NCI-H146 treated with DMSO at 0.1 percent for 48 hours (cell line): ENCODE results near the gene S1PR1.
"Not testable (repeated sequence)": the region's sequence is repeated elsewhere in the genome, so short reads cannot be mapped to it uniquely, and the experiment has no call there.

ENCODE experiments used
- DNase-seq: peaks from one replicate; lab custom pipeline; 2025; ENCODE audit not compliant: unreplicated experiment; lab: John Stamatoyannopoulos, UW

S1PR1 gene

DNA sequence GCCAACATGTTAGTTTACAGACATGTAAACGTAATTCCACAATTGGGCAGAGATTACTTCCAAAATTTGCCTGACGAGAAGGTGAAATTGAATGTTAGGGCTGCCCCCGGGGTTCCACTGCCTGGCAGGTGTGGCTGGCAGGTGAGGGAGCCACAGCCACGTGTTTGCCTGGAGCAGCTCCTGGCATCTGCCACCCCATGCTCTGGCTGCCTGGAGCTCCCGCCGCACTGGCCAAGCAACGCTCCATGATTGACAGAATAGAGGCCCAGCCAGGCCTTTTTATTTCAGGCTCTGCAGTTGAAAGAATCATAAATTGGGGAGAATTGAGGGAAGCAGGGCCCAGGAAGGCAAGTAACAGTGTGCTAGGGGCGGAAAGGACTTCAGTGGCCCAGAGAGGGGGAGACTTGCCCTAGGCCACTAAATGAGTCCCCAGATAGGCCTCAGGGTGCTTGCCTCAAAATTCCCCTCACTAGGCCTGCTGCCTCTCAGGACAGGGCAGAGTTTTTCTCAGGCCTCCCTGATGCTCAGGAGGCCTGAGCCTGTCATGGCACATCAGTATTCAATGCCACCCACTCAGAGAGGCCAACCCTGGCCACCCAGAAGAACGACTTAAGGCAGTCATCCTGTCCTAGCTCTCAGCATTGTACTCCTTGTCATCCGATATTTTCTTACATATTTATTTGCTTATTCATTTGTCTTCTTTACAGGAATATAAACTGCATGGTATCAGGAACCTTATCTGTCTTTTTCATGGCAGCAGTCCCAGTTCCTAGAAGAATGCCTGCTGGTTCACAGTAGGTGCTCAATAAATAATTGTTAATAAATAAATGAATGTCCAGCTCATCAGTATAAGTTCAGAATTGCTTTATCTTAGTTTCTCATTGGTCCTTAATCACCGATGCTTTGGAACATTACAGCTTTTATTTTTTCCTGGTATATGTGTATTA, 16.6 kb upstream of the S1PR1 start:
- DNase-seq: no peak

DNA sequence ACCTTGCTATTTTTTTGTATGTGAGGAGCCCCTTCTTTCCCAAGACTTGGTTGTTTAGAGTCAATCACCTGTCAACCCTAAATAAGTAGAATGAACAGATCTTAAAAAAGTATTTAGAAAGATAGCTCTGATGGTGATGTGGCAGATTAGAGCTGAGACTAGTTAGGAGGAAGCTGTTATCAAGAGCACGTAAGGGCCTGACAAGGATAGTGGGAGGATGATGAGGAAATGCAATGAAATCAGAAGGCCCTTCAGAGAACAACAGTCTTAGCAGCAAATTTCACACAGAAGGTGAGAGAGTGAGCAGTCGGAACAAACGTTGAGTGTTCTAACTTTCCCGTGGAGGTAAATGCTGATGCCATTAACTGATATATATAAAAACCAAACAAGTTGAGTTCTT, 15.9 kb upstream of the S1PR1 start:
- no peak for DNase-seq

DNA sequence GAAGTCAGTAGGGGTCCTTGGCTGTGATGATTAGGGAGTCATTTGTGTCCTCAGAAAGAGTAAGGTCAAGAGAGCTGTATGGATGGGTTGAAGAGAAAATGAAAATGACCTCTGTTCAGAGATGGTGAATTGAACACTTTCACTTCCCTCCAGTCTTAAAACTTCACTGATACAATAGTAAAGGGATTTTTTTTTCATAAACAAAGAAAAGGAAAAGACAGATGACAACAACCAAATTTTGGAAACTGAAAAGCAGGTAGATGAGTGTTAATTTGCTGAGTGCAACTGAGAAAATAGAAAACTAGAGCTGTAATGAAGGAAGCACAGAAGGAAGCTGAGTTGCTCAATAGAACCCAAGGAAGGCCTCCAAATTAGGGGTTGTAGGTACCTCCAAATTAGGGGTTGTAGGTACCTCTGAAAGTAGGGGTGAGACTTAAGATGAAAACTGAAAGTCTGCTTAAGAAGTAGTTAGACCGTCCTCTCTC, 14.8 kb upstream of the S1PR1 start:
- DNase-seq: no peak

DNA sequence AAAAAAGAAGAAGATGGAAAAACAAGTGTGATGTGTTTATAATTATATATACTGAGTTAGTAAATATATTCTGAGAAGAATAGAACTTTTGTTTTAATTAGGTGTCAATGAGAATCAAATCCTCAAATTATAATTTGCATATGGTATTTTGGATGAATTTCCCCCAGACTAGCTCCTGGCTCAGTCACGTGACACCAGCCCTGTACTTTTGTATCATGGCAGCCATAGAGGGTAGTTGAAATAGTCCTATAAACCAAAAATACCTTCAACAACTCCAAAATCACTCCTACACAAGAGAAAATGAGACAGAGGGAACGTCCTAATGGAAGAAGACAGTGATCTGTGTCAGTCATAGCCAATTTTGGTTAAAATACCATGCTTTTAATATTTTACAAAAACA, 9.0 kb upstream of the S1PR1 start:
- DNase-seq: no peak

DNA sequence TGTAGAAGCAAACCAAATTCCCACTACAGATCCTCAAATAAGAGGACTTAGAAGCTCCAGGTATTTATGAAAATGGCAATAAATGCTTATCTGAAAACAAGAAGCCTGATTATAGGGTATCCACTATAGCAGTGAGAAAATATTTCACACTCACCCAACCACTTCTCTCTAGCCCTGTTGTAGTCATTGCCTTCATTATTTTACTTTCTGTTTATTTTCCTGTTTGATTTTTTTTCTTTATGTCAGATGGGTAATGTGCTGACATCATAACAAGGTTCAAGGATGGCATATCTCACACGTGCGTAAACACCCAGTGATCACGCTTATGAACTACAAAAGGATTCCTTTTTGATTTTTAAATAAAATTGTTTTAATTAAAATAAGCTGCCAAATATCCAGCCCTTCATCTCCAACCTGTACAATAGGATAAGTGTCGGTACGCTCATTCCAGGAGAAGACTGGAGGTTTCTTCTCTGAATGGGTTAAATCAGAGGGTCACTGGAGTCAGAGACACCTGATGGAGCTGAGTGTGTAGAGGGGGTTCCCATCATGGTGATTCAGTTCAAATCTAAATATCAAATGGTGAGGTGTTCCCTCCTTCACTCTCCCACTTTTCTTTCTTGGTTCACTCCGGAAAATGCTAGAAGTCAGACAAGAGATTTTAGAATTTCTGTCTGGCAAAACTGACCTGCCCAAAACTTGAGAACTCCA, 8.2 kb upstream of the S1PR1 start:
- no peak for DNase-seq

DNA sequence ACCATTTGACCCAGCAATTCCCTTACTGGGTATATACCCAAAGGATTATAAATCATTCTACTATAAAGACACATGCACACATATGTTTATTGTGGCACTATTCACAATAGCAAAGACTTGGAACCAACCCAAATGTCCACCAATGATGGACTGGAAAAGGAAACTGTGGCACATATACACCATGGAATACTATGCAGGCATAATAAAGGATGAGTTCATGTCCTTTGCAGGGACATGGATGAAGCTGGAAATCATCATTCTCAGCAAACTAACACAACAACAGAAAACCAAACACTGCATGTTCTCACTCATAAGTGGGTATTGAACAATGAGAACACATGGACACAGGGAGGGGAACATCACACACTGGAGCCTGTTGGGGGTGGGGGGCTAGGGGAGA, 4.6 kb upstream of the S1PR1 start:
- not testable (repeated sequence) for DNase-seq

DNA sequence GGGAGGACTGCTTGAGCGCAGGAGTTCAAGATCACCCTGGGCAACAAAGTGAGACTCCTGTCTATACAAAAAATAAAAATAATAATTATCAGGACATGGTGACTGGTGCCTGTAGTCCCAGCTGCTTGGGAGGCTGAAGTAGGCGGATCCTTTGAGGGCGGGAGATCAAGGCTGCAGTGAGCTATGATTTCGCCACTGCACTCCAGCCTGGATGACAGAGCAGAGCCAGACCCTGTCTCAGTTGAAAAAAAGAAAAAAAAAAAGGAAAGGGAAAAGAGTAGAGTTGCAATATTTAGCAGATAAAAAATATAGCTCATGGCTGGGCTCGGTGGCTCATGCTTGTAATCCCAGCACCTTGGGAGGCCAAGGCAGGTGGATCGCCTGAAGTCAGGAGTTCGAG, 3.3 kb upstream of the S1PR1 start:
- no peak for DNase-seq

DNA sequence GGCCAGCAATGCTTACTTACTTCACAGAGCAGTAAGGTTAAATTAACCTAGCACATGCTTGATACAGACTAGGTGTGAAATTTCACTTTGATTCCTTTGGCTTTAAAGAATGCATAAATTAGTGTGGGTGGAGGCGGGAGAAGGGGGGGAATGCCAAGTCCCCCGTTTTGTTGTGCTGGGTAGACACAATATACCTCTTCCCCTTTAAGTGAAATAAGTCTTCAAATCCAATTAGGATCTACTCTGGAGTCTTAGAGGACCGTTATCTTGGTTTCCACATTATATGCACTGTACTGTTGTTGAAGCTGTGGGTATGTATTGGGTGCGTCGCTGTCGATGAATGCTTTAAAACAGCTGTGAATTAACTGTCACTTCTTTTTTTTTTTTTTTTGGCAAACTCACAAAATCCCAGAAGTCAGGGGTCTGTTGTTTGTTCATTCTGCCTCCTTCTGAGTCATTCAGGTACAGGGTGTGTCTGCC, 1.6 kb upstream of the S1PR1 start:
- no peak for DNase-seq

DNA sequence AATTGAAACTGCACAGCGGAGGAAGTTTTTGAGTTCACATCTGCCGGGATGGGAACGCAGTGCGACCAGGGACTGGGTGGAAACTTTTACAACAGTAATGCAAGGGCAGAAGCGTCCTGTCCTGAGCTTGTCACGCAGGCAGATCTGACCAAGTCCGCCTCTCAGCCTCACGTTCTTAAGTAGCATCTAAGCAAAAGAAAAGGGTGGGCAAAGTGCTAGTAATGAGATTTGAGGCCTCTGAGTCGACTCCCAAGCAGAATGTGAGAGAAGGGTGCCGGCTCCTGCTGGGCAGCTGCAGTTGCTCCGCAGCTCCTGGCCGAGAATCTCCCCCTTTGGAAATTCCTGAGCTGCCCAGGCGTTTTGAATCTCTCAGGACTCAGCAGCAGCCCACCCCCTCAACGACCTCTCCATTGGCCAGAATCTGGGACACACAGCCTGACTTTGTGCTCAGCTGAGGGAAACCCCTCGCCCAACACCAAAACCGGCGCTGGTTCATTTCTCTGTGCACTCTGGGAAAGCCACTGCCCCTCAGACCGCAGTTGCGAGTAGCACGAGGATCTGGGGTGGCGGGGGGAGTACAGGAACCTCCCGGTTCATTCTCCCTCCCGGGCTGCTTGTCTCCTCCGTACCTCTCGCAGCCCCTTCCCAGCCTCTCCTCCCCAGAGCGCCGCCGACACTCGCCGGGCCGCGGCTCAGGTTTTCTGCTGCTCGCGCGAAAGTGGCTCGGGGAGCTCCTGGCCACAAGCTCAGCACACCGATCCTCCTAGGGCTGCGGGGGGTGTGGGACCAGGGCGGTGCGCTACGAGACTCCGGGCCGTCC, 913 bp upstream of the S1PR1 start:
- DNase-seq: no peak

DNA sequence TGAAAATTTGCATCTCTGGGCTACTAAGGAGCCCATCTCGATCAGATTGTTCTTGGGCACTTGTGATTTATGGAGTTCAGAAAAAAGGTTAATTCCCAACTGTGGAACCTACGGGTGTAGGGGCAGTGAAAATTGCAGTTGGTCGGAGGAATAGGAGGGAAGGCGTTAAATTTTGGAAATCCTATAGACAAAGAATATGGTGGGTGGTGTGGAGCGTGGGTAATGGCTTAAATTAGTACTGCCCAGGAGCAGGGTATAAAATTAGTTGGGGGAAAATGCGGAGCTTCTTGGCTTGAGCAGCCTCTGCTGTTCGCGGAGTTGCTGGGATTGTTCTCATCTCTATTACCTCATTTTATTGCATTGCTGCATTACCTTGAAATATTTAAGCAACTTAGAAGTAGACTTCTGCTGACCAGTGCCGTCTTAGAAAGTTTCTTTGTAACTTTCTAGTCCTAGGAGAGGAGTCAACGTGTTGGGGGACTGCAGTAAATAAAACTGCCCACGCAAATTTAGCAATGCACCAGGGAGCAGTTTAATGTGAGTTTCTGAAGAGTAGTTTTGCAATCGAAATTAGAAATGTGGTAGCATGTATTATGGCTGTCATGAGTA, 514 bp downstream of the S1PR1 start:
- no peak for DNase-seq

DNA sequence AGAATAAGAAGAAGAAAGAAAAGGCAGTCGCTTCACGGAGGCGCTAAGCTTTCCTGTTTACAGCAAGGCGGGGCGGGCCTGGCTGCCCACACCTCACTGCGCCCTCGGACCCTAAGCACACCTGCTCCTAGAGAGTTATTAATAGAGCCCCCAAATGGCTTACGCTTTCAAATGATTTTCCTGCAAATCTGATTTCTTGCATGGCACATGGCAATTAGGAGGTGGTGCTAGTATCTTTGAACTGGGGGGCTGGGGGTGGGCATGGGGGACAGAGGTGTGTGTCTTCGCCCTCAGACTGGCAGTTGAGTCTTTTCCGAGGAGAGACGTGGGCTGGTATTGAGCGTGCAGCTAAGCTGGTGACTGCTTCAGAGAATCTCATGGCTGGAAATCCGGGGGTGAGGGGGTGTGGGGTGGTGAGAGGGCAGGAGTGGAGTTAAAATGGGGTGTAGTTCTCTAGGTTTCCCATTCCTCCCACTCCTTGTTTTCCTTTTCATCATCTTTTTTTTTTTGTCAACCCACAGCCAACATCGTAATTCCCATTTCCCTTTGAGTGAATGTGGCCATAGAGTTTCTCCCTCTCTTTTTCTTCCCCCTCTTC, 1.3 kb downstream of the S1PR1 start:
- no peak for DNase-seq

DNA sequence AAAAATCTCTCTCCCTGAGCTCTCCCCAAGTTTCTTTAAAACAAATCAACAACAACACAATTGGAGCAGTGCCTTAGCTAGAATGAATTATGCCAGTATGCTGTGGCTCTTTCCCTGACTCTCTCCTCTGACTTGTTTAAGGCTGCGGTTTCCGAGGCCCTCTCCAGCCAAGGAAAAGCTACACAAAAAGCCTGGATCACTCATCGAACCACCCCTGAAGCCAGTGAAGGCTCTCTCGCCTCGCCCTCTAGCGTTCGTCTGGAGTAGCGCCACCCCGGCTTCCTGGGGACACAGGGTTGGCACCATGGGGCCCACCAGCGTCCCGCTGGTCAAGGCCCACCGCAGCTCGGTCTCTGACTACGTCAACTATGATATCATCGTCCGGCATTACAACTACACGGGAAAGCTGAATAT, 1.9 kb downstream of the S1PR1 start:
- DNase-seq: peak; percentile 5

DNA sequence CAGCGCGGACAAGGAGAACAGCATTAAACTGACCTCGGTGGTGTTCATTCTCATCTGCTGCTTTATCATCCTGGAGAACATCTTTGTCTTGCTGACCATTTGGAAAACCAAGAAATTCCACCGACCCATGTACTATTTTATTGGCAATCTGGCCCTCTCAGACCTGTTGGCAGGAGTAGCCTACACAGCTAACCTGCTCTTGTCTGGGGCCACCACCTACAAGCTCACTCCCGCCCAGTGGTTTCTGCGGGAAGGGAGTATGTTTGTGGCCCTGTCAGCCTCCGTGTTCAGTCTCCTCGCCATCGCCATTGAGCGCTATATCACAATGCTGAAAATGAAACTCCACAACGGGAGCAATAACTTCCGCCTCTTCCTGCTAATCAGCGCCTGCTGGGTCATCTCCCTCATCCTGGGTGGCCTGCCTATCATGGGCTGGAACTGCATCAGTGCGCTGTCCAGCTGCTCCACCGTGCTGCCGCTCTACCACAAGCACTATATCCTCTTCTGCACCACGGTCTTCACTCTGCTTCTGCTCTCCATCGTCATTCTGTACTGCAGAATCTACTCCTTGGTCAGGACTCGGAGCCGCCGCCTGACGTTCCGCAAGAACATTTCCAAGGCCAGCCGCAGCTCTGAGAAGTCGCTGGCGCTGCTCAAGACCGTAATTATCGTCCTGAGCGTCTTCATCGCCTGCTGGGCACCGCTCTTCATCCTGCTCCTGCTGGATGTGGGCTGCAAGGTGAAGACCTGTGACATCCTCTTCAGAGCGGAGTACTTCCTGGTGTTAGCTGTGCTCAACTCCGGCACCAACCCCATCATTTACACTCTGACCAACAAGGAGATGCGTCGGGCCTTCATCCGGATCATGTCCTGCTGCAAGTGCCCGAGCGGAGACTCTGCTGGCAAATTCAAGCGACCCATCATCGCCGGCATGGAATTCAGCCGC, 2.5 kb downstream of the S1PR1 start:
- no peak for DNase-seq

DNA sequence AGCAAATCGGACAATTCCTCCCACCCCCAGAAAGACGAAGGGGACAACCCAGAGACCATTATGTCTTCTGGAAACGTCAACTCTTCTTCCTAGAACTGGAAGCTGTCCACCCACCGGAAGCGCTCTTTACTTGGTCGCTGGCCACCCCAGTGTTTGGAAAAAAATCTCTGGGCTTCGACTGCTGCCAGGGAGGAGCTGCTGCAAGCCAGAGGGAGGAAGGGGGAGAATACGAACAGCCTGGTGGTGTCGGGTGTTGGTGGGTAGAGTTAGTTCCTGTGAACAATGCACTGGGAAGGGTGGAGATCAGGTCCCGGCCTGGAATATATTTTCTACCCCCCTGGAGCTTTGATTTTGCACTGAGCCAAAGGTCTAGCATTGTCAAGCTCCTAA, 3.2 kb downstream of the S1PR1 start:
- no peak for DNase-seq

DNA sequence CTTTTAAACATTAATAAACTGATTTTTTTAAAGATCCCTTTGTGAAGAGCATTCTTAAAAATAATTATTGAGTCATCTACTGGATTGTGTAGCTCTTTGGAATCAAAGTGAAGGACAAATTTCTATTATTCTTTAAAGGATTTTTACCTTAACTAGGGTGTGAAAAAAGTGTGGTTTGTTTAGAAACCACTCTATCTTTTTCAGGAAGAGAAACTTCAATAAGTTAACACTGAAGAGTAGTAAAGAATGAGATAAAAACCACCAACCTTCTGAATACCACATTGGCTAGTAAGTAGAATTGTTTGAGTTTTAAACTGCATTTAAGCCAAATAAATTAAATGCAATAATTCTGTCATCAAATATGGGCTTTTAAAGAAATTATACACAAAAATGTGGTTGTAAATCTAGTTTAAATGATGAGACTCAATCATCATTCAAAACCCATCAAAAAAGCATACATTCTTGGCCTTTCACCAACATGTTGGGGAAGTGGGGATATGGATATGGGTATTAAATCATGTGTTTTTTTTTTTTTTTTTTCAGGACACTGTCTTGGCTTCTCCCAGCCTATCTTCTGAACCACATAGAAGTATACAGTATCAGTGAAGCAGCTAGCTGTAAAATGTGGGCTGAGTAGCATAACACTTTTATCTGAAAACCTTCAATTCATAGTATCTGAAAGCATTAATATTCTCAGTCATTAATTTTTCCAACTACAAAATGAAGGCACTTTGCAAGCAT, 4.8 kb downstream of the S1PR1 start:
- DNase-seq: no peak

DNA sequence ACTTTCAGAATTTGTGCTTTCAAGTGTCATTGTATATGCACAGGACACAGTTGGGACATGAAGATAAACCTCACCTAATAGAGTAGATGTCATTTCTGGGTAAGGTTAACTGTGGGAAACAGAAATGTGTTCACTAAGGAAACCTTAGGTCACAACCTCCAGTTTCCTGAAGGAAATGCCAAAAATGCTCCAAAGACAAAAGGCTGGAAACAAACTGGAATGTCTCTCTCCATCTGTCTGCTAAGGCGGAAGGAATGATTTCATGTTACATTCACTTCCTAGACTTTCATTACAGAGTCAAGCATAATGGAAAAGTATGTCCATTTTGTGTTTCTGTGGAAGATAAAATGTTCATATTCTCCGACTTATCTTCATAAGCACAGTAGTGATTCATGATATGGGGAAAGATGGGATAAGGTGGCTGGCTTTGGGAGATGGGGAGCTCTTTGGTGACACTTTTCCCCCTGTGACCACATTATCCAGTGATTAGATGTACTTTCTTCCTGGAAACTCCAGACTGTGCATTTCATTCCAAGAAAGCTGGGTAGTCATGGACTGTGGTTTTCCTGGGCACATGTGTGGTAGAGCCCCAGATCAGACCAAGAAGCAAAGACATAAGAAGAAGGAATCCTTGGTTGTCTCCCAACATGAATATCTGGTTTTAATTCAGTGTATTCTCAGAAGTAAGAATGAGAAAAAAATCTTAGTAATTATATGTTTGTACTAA, 5.7 kb downstream of the S1PR1 start:
- no peak for DNase-seq

DNA sequence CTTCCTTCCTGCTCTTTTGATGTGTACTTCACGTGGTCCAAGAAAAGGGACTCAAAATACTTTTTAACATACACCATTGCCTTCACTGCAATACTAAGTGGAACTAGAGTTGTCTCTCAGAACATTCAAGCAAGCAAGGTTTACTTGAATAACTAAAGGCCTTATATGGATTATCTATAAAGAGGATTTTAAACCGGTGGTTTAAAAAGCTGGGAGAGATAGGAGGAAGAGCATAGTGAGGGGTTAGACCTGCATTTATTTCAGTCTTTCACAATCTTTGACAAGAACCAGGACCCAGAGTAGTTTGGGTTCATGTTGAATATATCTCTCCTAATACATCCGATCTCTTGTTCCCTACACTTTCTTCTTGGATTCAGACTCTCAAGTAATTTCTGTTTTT, 6.9 kb downstream of the S1PR1 start:
- no peak for DNase-seq

DNA sequence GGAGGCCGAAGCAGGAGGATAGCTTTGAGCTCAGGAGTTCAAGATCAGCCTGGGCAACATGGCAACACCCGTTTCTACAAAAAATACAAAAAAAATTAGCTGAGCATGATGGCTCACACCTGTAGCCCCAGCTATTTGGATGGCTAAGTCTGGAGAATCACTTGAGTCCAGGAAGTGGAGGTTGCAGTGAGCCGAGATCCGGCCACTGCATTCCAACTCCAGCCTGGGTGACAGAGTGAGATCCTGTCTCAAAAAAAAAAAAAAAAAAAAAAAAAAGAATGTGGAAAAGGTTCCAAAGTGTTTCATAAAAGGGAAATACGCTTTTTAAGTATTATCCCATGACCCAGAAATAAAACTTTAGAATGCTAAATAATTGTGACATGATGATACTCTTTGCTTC, 8.0 kb downstream of the S1PR1 start:
- DNase-seq: no peak
